Fibroblast of skin of right quadriceps (primary cell): ENCODE measurements around the gene YBEY.

Source experiments
- DNase-seq: peaks from one replicate; pipeline ENCODE4 v3.0.0-alpha.2; 2013

YBEY gene

DNA sequence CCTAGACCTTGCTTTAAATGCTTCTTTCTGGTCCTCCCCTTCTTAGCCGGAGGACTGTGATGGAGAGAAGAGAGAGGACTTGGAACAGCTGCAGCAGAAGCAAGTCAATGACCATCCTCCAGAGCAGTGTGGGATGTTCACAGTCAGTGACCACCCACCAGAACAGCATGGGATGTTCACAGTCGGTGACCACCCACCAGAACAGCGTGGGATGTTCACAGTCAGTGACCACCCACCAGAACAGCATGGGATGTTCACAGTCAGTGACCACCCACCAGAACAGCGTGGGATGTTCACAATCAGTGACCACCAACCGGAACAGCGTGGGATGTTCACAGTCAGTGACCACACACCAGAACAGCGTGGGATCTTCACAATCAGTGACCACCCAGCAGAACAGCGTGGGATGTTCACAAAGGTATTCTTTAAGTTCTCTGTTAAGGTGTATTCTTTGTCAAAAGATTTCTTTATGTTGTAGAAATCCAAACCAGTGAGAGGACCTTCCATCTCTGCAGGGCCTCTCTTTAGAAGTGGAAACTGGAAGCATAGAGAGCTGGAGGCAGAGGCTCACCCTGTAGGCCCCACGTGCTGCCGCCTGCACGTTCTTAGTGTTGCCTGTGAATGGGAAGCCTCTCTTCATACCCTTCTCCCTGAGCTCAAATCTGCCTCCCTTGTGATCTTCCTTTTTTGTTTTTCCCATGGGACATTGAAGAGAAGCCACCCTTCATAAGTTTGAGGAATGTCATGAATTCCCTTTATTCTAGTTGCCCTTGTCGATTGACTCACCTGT is 48.4 kb downstream of the YBEY start:
- DNase-seq: no peak

DNA sequence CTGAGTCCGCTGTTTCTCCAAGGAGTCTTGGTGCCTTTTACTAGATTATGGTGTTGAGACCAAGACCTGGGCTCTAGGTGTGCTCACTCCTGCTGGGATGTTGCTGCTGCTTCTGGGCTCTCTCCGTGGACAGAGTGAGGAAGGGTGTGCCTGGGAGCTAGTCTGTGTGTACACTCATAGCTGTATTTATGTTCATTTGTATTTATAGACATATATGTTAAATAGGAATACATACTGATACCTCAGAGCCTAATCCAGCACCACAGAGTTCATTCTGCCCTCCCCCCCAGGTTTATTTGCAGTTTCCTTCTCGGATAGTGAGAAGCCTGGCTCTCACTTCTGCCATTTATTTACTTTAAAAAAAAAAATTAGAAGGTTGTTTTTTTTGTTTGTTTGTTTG is 50.5 kb downstream of the YBEY start:
- no peak for DNase-seq

DNA sequence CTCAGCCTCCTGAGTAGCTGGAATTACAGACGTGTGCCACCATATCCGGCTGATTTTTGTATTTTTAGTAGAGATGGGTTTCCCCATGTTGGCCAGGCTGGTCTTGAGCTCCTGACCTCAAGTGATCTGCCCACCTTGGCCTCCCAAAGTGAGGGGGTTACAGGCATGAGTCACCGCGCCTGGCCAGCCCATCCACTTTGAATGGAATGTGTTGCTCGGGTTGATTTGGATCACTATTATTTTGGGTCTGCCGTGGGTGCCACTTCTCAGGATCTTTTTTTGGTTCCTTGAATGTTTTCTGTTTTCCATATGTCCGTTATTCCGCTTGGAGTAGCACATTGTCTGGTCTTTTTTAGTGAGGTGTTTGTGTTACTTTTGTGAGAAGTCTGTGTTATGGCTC is 54.9 kb downstream of the YBEY start:
- DNase-seq: no peak

DNA sequence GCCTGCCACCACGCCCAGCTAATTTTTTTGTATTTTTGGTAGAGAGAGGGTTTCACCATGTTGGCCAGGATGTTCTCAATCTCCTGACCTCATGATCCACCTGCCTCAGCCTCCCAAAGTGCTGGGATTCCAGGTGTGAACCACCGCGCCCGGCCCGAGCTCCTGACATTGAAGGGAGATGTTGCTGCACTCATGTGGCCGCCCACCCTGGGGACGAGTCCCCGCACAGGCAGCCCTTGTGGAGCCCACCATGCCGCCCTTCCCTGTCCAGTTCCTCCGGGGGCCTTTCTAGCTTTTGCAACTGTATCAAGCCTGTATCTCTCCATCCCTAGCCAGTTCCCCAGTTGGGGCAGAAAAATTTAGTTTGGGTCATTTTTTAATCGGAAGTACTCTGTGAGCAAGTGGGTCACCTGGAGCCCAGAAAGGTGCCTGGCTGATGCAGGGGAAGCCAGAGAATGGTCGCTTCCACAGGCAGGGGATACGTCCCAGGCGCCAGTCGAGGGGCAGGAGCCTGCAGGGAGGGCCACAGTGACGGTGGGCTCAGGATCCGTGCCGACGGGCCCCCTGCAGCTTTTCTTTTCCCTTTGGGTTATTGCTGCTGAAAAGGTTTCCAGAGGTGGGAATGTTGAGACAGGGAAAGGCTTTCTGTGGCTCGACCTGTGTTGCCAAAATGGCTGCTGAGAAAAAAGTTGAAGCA is 58.2 kb downstream of the YBEY start:
- DNase-seq: no peak

DNA sequence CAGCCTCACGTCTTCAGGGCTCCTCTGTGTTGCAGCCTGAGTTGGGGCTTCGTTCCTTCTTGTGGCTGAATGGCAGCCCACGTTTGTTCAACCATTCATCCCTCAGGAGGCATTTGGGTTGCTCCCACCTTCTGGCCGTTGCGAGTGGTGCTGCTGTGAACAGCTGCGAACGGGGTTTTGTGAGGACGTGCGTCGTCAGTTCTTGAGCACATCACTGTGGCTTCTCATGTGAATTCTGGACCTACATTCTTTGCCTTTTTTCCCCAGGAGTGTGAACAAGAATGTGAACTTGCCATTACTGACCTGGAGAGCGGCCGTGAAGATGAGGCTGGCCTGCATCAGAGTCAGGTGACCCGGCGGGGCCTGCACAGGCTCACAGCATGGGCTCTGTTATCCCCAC is 59.7 kb downstream of the YBEY start:
- DNase-seq: no peak

DNA sequence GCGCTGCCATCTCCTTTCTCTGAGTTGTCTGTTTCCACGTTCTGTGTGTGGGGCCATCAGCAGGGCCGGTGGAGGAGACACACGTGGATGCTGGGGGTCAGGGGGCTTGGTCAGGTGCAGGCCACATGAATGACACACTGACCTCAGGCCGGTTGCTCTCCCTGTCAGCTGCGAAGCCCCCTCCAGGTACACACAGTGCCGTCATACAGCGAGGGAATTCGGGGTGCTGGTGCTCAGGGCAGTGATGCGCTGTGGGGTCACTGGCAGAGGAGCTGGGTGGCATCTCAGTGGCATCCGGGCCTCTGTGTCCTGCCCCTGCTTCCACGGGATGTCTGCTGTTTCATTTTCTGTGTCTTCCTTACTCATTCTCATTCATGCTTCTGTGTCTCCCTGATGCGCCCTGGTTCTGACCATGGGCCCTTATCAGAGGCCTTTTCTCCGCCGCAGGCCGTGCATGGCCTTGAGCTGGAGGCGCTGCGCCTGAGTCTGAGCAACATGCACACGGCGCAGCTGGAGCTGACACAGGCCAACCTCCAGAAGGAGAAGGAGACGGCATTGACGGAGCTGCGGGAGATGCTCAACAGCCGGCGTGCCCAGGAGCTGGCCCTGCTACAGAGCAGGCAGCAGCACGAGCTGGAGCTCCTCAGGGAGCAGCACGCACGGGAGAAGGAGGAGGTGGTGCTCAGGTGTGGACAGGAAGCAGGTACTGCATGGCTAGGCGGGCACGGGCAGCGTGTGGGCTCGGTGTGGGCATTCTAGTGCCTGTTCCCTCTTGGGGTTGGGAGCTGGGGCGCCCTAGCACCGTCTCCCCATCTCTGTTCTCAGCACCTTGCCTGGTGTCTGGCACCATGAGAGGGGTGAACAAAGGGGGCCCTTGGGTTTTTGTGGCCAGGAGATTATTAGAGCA is 60.4 kb downstream of the YBEY start:
- DNase-seq: no peak

DNA sequence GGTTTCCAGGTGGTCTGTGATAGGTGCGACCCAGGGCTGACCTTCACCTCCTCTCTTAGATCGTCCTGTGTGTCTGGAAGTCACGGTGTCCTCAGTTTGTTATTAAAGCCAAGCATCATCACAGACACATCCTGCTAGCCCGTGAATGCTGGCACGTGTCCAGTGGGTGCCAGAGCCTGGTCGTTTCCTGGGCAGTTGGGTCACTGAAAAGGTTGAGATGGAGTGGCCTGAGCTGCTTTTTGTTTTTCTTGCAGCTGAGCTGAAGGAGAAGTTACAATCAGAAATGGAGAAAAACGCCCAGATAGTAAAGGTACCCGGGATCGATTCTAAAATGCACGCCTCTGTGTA is 61.0 kb downstream of the YBEY start:
- DNase-seq: no peak
